Activated CD4-positive, alpha-beta memory T cell treated with anti-CD3 and anti-CD28 coated beads, Interleukin-2, amount 10 ng/mL, durations not matched to agents 7 days and 5 days (primary cell): Measurements from ENCODE around the gene PPP2R3A. TPM values are rescaled to one million over a fixed set of nuclear protein-coding genes. Genes with fewer than 3 reads are reported as not detected.
"Not testable (repeated sequence)": the region's sequence is repeated elsewhere in the genome, so short reads cannot be mapped to it uniquely, and the experiment has no call there.

Source experiments
- CTCF ChIA-PET: fragments of 350-600 bp; sonication (Branson Sonifier 250); formaldehyde crosslinking; loops from one replicate; lab custom pipeline; 2021; ENCODE audit warnings: antibody characterized with exemption, inconsistent platforms; lab: Charles Lee
- POLR2A ChIA-PET: fragments of 350-600 bp; sonication (Branson Sonifier 250); formaldehyde crosslinking; loops from one replicate; lab custom pipeline; 2021; ENCODE audit warnings: antibody characterized with exemption; lab: Charles Lee
- DNase-seq: peaks from one replicate; pipeline ENCODE4 v3.0.0-alpha.2; 2020
- H3K27ac Mint-ChIP-seq: one replicate; pipeline ENCODE4 v1.8.0; 2021; ENCODE audit warnings: mild to moderate bottlenecking, mixed read lengths
- H3K27me3 Mint-ChIP-seq: one replicate; pipeline ENCODE4 v1.8.0; 2021; ENCODE audit warnings: mixed read lengths
- H3K36me3 Mint-ChIP-seq: one replicate; pipeline ENCODE4 v1.8.0; 2021; ENCODE audit warnings: low read depth, mixed read lengths
- H3K4me1 Mint-ChIP-seq: one replicate; pipeline ENCODE4 v1.8.0; 2021; ENCODE audit warnings: mixed read lengths
- H3K4me3 Mint-ChIP-seq: one replicate; pipeline ENCODE4 v1.8.0; 2021; ENCODE audit warnings: mild to moderate bottlenecking, mixed read lengths
- H3K9me3 Mint-ChIP-seq: one replicate; pipeline ENCODE4 v1.8.0; 2021; ENCODE audit warnings: mixed read lengths
- total RNA-seq, 2 experiments: library from RNA; stranded (reverse); gene quantifications; one replicate each; pipeline ENCODE4 v1.2.3, GENCODE V29; 2021

PPP2R3A gene
- total RNA-seq, 2 experiments from 2014 or later: 0.03 TPM; not detected in 1

- CTCF ChIA-PET: interaction anchor here (1.0 to 6.2 kb wide), 2 partner anchors 560 to 561 kb away, joined by 4 to 61 read pairs; partner anchors contain the start of gene STAG1
- H3K9me3 Mint-ChIP-seq, DNase-seq, H3K27me3 Mint-ChIP-seq: not testable (repeated sequence)
- peaks cover 61% of the 10 kb centered on the region for H3K4me1 Mint-ChIP-seq
- POLR2A ChIA-PET: interaction anchor here (1.5 to 5.5 kb wide), 3 partner anchors 19 to 669 kb away, joined by 3 to 48 read pairs (median 13); partner anchors contain the start of genes NCK1 and STAG1
- H3K4me3 Mint-ChIP-seq: peak overlapping the region; percentile 98
- peaks cover 62% of the 10 kb centered on the region for H3K36me3 Mint-ChIP-seq
- H3K27ac Mint-ChIP-seq: peak overlapping the region; percentile 97
Measured at GRCh38 chr3:136192195-136192594, 226.7 kb downstream of the PPP2R3A start.

- DNase-seq: no peak
- Mint-ChIP-seq H3K9me3 (no peaks in the 10 kb centered on the region), H3K4me1 (peaks cover 61% of the 10 kb centered on the region), H3K27ac (peak overlapping the region; percentile 97), H3K27me3 (peaks cover 2% of the 10 kb centered on the region), H3K4me3 (peak overlapping the region; percentile 98), H3K36me3 (peaks cover 62% of the 10 kb centered on the region)
- ChIA-PET CTCF (interaction anchor here (6.2 kb wide), 1 partner anchor 560 kb away, joined by 61 read pairs; the partner anchor contains the start of gene STAG1), POLR2A (interaction anchor here (1.0 to 5.5 kb wide), 4 partner anchors 8 to 668 kb away, joined by 3 to 48 read pairs (median 8); partner anchors contain the start of genes NCK1 and STAG1)
Measured at GRCh38 chr3:136192831-136193230, 227.3 kb downstream of the PPP2R3A start.

GRCh38 chr3:136193278-136194054 lies 227.9 kb downstream of the PPP2R3A start:
- no peak for DNase-seq
- Mint-ChIP-seq H3K4me1 (peaks cover 60% of the 10 kb centered on the region), H3K4me3 (peak overlapping the region; percentile 98), H3K27me3 (peaks cover 2% of the 10 kb centered on the region), H3K9me3 (no peaks in the 10 kb centered on the region), H3K27ac (peak overlapping the region; percentile 97), H3K36me3 (peaks cover 67% of the 10 kb centered on the region)
- CTCF ChIA-PET: interaction anchor here (0.7 to 6.2 kb wide), 5 partner anchors 8 to 559 kb away, joined by 3 to 61 read pairs (median 5); partner anchors contain the start of gene STAG1
- POLR2A ChIA-PET: interaction anchor here (1.0 to 5.5 kb wide), 4 partner anchors 9 to 667 kb away, joined by 3 to 92 read pairs (median 13); partner anchors contain the start of genes NCK1 and STAG1

GRCh38 chr3:136194409-136195257 lies 229.1 kb downstream of the PPP2R3A start:
- POLR2A ChIA-PET: interaction anchor here (0.8 to 5.5 kb wide), 9 partner anchors 8 to 666 kb away, joined by 3 to 92 read pairs (median 8); partner anchors contain the start of genes NCK1, PCCB and STAG1
- CTCF ChIA-PET: interaction anchor here (0.6 to 6.2 kb wide), 5 partner anchors 10 to 558 kb away, joined by 3 to 61 read pairs (median 4); partner anchors contain the start of gene STAG1
- DNase-seq: peak; percentile 67
- peaks cover 2% of the 10 kb centered on the region for H3K27me3 Mint-ChIP-seq
- peak overlapping the region; percentile 98 for H3K4me3 Mint-ChIP-seq
- no peaks in the 10 kb centered on the region for H3K9me3 Mint-ChIP-seq
- peaks cover 64% of the 10 kb centered on the region for H3K36me3 Mint-ChIP-seq
- H3K27ac Mint-ChIP-seq: peak overlapping the region; percentile 97
- peaks cover 52% of the 10 kb centered on the region for H3K4me1 Mint-ChIP-seq

- no peaks in the 10 kb centered on the region for H3K9me3 Mint-ChIP-seq
- POLR2A ChIA-PET: interaction anchor here (0.8 to 5.5 kb wide), 14 partner anchors 9 to 724 kb away, joined by 3 to 92 read pairs (median 6); partner anchors contain the start of genes NCK1, PCCB and STAG1
- peaks cover 2% of the 10 kb centered on the region for H3K27me3 Mint-ChIP-seq
- peak overlapping the region; percentile 98 for H3K4me3 Mint-ChIP-seq
- H3K4me1 Mint-ChIP-seq: peaks cover 43% of the 10 kb centered on the region
- peak; percentile 64 for DNase-seq
- CTCF ChIA-PET: interaction anchor here (0.7 to 6.2 kb wide), 7 partner anchors 13 to 820 kb away, joined by 3 to 61 read pairs (median 4); partner anchors contain the start of genes PCCB and STAG1
- H3K36me3 Mint-ChIP-seq: peaks cover 58% of the 10 kb centered on the region
- H3K27ac Mint-ChIP-seq: peak overlapping the region; percentile 97
Measured at GRCh38 chr3:136195258-136196063, 229.9 kb downstream of the PPP2R3A start.

GRCh38 chr3:136196064-136196400 lies 230.5 kb downstream of the PPP2R3A start, which contains the start of gene MSL2:
MSL2 (minus strand) TSS chr3:136196335; CDS start chr3:136195113, 1,222 bp downstream.
- ChIA-PET CTCF (interaction anchor here (0.5 to 6.2 kb wide), 9 partner anchors 54 to 819 kb away, joined by 3 to 61 read pairs (median 4); partner anchors contain the start of genes PCCB and STAG1), POLR2A (interaction anchor here (0.8 to 5.5 kb wide), 17 partner anchors 9 to 1711 kb away, joined by 3 to 92 read pairs (median 4); partner anchors contain the start of genes ANAPC13, CEP63, NCK1 and PCCB)
- H3K36me3 Mint-ChIP-seq: peaks cover 52% of the 10 kb centered on the region
- peaks cover 2% of the 10 kb centered on the region for H3K27me3 Mint-ChIP-seq
- peaks cover 38% of the 10 kb centered on the region for H3K4me1 Mint-ChIP-seq
- H3K27ac Mint-ChIP-seq: peak within 1 kb of the TSS; percentile 97
- H3K9me3 Mint-ChIP-seq: no peaks in the 10 kb centered on the region
- no peak for DNase-seq
- H3K4me3 Mint-ChIP-seq: peak within 1 kb of the TSS; percentile 98

- CTCF ChIA-PET: interaction anchor here (0.5 to 6.2 kb wide), 12 partner anchors 54 to 836 kb away, joined by 3 to 61 read pairs (median 3); partner anchors contain the start of genes PCCB and STAG1
- peaks cover 49% of the 10 kb centered on the region for H3K36me3 Mint-ChIP-seq
- H3K4me1 Mint-ChIP-seq: peaks cover 32% of the 10 kb centered on the region
- POLR2A ChIA-PET: interaction anchor here (0.8 to 5.5 kb wide), 20 partner anchors 8 to 1711 kb away, joined by 3 to 92 read pairs (median 4); partner anchors contain the start of genes ANAPC13, CEP63, NCK1 and PCCB
- peak overlapping the region; percentile 98 for H3K4me3 Mint-ChIP-seq
- peak overlapping the region; percentile 97 for H3K27ac Mint-ChIP-seq
- peak; percentile 99 for DNase-seq
- H3K9me3 Mint-ChIP-seq: no peaks in the 10 kb centered on the region
- H3K27me3 Mint-ChIP-seq: peaks cover 2% of the 10 kb centered on the region
Measured at GRCh38 chr3:136196401-136197158, 231.1 kb downstream of the PPP2R3A start.

- Mint-ChIP-seq H3K9me3 (no peaks in the 10 kb centered on the region), H3K27ac (peak overlapping the region; percentile 97), H3K4me1 (peaks cover 25% of the 10 kb centered on the region), H3K36me3 (peaks cover 43% of the 10 kb centered on the region), H3K27me3 (peaks cover 2% of the 10 kb centered on the region), H3K4me3 (peak overlapping the region; percentile 98)
- POLR2A ChIA-PET: interaction anchor here (1.0 to 5.5 kb wide), 12 partner anchors 9 to 1712 kb away, joined by 3 to 92 read pairs (median 8); partner anchors contain the start of genes ANAPC13, CEP63, NCK1 and PCCB
- CTCF ChIA-PET: interaction anchor here (0.5 to 6.2 kb wide), 15 partner anchors 11 to 1810 kb away, joined by 3 to 61 read pairs (median 3); partner anchors contain the start of genes PCCB and STAG1
- no peak for DNase-seq
Measured at GRCh38 chr3:136197159-136197793, 231.7 kb downstream of the PPP2R3A start.
